Body of pancreas (tissue), 4 donors: ENCODE data around the gene WSCD1. TPM values are rescaled to one million over a fixed set of nuclear protein-coding genes. Genes with fewer than 3 reads are reported as not detected.

ENCODE experiments used
- ATAC-seq: fragments of 150-250 bp; one replicate; pipeline ENCODE4 v1.9.1; 2016
- DNase-seq, 4 donors: peaks; one replicate each; pipeline ENCODE4 v3.0.0-alpha.2; 2019
- H3K27ac ChIP-seq, 4 donors: fragments of 200-600 bp; sonication (generic); 1 replicate in 3 of 4; 2 replicates in 1 of 4; pipeline versions ENCODE4 v1.5.1 to v1.6.1; 2016 to 2019; ENCODE audit warnings: mild to moderate bottlenecking in 1 of 4, mixed read lengths in 1 of 4, moderate library complexity in 1 of 4
- H3K27me3 ChIP-seq, 2 donors: fragments of 200-600 bp; sonication (generic); one replicate each; pipeline ENCODE4 v1.6.0; 2016; ENCODE audit warnings: mild to moderate bottlenecking in 1 of 2
- H3K36me3 ChIP-seq, 2 donors: fragments of 200-600 bp; sonication (generic); replicated peaks in 1 of 2; 2 replicates each; pipeline ENCODE4 v1.5.1; 2016; ENCODE audit warnings: low read depth in 2 of 2; ENCODE audit not compliant: insufficient read depth in 1 of 2
- H3K4me1 ChIP-seq: fragments of 200-600 bp; sonication (generic); one replicate; pipeline ENCODE4 v1.6.0; 2016
- H3K4me3 ChIP-seq, 2 donors: fragments of 200-600 bp; sonication (generic); 1 replicate in 1 of 2; 2 replicates in 1 of 2; pipeline ENCODE4 v1.5.1; 2016 to 2019
- H3K9me3 ChIP-seq, 3 donors: fragments of 200-600 bp; sonication (generic); 1 replicate in 2 of 3; 2 replicates in 1 of 3; pipeline ENCODE4 v1.5.1; 2016
- CTCF ChIP-seq, 7 experiments: fragments of 450-650 bp in 4 of 7; fragments of 200-600 bp in 3 of 7; sonication (generic) in 3 of 7; IDR thresholded peaks; one replicate each; pipeline ENCODE4 v1.5.1; 2016 to 2019; ENCODE audit warnings: antibody characterized with exemption in 7 of 7
- POLR2A ChIP-seq, 3 donors: fragments of 450-650 bp; IDR thresholded peaks; one replicate each; pipeline ENCODE4 v1.6.1; 2016; ENCODE audit warnings: antibody characterized with exemption in 3 of 3, mild to moderate bottlenecking in 2 of 3
- WGBS, 2 donors: methylation state at CpG; one replicate each; pipeline ENCODE4 v1.1.5; 2017; 5-methylcytosine and 5-hydroxymethylcytosine counted together
- intact Hi-C: fragments of 100-400 bp; cut with DNase I; formaldehyde crosslinking; loops from one replicate; pipeline ENCODE4 v1.15.1; 2023
- total RNA-seq, 2 donors: library from RNA; depleted of rRNA; stranded (reverse); fragments of >200 nt; gene quantifications; one replicate each; pipeline ENCODE4 v1.1.0, GENCODE V29; 2016

WSCD1 gene
- total RNA-seq, 2 donors from 2014 or later: 1.8 to 3.0 TPM

- no peak overlapping the region for H3K4me3 ChIP-seq
- H3K27ac ChIP-seq: no peak overlapping the region
- no peaks in the 10 kb centered on the region for H3K36me3 ChIP-seq
- 64 to 66% methylated on average over 6 of the region's 6 CpGs for WGBS, 2 donors
- DNase-seq (no peak), ATAC-seq (no peak)
- no peaks in the 10 kb centered on the region for H3K27me3 ChIP-seq
- intact Hi-C loops: no loop called here
- H3K9me3 ChIP-seq: no peaks in the 10 kb centered on the region
- no peaks in the 10 kb centered on the region for H3K4me1 ChIP-seq
- TF ChIP-seq CTCF (IDR thresholded peaks at IDR 0.05) (no peak), POLR2A (IDR thresholded peaks at IDR 0.05) (no peak)
Measured at GRCh38 chr17:6024576-6024975, 45.6 kb upstream of the WSCD1 start.

GRCh38 chr17:6027342-6028024, 42.7 kb upstream of the WSCD1 start:
- intact Hi-C loops: no loop called here
- Histone ChIP-seq H3K27me3 (no peaks in the 10 kb centered on the region), H3K4me1 (no peaks in the 10 kb centered on the region), H3K27ac (no peak overlapping the region), H3K9me3 (no peaks in the 10 kb centered on the region), H3K36me3 (no peaks in the 10 kb centered on the region), H3K4me3 (no peak overlapping the region)
- TF ChIP-seq CTCF (IDR thresholded peaks at IDR 0.05): no peak
- TF ChIP-seq POLR2A (IDR thresholded peaks at IDR 0.05): no peak
- WGBS, 2 donors: 65 to 82% methylated on average over 5 to 12 of the region's 12 CpGs
- no peak for DNase-seq
- no peak for ATAC-seq

GRCh38 chr17:6028294-6028693, 41.9 kb upstream of the WSCD1 start:
- intact Hi-C loops: no loop called here
- H3K27me3 ChIP-seq: no peaks in the 10 kb centered on the region
- no peaks in the 10 kb centered on the region for H3K9me3 ChIP-seq
- ATAC-seq (no peak), DNase-seq (no peak)
- H3K4me3 ChIP-seq: no peak overlapping the region
- WGBS, 2 donors: 59 to 65% methylated on average over 10 of the region's 10 CpGs
- H3K36me3 ChIP-seq: no peaks in the 10 kb centered on the region
- TF ChIP-seq CTCF (IDR thresholded peaks at IDR 0.05): no peak
- TF ChIP-seq POLR2A (IDR thresholded peaks at IDR 0.05): no peak
- H3K27ac ChIP-seq: no peak overlapping the region
- no peaks in the 10 kb centered on the region for H3K4me1 ChIP-seq

GRCh38 chr17:6035801-6036394, 34.3 kb upstream of the WSCD1 start:
- Histone ChIP-seq H3K36me3 (no peaks in the 10 kb centered on the region), H3K27me3 (no peaks in the 10 kb centered on the region), H3K4me3 (no peak overlapping the region), H3K27ac (no peak overlapping the region), H3K9me3 (no peaks in the 10 kb centered on the region), H3K4me1 (no peaks in the 10 kb centered on the region)
- no peak for DNase-seq
- no peak for TF ChIP-seq CTCF (IDR thresholded peaks at IDR 0.05)
- no peak for TF ChIP-seq POLR2A (IDR thresholded peaks at IDR 0.05)
- WGBS, 2 donors: 50 to 71% methylated on average over 4 to 7 of the region's 7 CpGs
- ATAC-seq: no peak
- intact Hi-C loops: no loop called here

DNA sequence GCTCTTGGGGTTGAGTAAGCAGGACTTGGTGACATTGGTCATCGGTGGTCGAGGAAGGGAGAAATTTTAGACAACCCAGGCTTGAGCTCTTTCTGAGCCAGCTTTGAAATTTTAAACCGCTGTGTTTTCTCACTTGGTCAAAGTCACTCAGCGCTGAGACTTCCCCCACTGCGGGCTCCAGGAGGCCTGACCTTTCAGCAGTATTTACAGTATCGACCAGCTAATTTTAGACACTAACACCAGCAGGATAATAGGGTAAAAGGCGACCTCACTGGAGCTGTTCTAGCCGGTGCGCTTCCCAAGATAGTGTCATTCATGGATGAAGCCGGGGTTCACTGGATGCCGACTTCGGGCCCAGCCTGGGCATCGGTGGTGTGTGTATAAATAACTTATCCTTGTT, 29.7 kb upstream of the WSCD1 start:
- TF ChIP-seq POLR2A (IDR thresholded peaks at IDR 0.05) (no peak), CTCF (IDR thresholded peaks at IDR 0.05) (no peak)
- no peaks in the 10 kb centered on the region for H3K27me3 ChIP-seq
- no peak for ATAC-seq
- intact Hi-C loops: no loop called here
- H3K4me1 ChIP-seq: no peaks in the 10 kb centered on the region
- no peak overlapping the region for H3K4me3 ChIP-seq
- no peak for DNase-seq
- H3K9me3 ChIP-seq: no peaks in the 10 kb centered on the region
- H3K27ac ChIP-seq: no peak overlapping the region
- 48 to 59% methylated on average over 11 to 12 of the region's 13 CpGs for WGBS, 2 donors
- H3K36me3 ChIP-seq: no peaks in the 10 kb centered on the region
